ENCODE data around the gene IKZF2. TPM values are rescaled to one million over a fixed set of nuclear protein-coding genes. Genes with fewer than 3 reads are reported as not detected.

The IKZF2 gene
- total and polyA plus RNA-seq, 11 donors, result 0.84 to 8.0 (median 5.9) TPM

DNA sequence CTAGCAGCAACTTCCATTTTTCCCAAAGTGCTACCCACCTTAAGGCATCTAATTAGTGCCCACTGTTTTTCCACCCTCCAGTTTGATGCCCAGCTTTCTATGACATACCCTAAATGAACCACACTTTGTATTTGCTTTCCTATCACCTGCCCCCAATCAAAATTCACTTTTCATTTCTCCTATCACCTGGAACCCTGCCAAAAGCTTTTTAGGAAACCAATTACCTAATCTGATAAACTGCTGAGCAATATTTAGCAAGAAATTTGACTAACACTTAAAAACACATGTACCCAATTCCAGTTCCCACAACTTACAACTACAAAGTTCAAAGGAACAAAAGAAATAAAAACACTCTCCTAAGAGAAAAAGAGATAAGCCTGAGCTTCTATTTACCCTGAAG is 71.7 kb downstream of the IKZF2 start:
- H3K4me3 ChIP-seq, result no peak overlapping the region
- DNase-seq (no peak), ATAC-seq (no peak)
- TF ChIP-seq, protein P1, sequence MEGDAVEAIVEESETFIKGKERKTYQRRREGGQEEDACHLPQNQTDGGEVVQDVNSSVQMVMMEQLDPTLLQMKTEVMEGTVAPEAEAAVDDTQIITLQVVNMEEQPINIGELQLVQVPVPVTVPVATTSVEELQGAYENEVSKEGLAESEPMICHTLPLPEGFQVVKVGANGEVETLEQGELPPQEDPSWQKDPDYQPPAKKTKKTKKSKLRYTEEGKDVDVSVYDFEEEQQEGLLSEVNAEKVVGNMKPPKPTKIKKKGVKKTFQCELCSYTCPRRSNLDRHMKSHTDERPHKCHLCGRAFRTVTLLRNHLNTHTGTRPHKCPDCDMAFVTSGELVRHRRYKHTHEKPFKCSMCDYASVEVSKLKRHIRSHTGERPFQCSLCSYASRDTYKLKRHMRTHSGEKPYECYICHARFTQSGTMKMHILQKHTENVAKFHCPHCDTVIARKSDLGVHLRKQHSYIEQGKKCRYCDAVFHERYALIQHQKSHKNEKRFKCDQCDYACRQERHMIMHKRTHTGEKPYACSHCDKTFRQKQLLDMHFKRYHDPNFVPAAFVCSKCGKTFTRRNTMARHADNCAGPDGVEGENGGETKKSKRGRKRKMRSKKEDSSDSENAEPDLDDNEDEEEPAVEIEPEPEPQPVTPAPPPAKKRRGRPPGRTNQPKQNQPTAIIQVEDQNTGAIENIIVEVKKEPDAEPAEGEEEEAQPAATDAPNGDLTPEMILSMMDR (IDR thresholded peaks at IDR 0.05), result no peak
- TF ChIP-seq POLR2A (IDR thresholded peaks at IDR 0.05), result no peak
- intact Hi-C loops (cut with DNase I), result no loop called here
- peaks cover 0 to 5% (median 0%) of the 10 kb centered on the region in 12 donors for H3K4me1 ChIP-seq
- H3K9me3 ChIP-seq, result no peaks in the 10 kb centered on the region
- H3K36me3 ChIP-seq, result no peaks in the 10 kb centered on the region
- H3K27me3 ChIP-seq, result no peaks in the 10 kb centered on the region
- no peak overlapping the region for H3K27ac ChIP-seq

GRCh38 chr2:213078686-213079085 is 72.7 kb downstream of the IKZF2 start:
- Histone ChIP-seq H3K36me3 (no peaks in the 10 kb centered on the region), H3K4me3 (no peak overlapping the region), H3K9me3 (no peaks in the 10 kb centered on the region), H3K4me1 (peaks cover 0 to 5% (median 0%) of the 10 kb centered on the region in 12 donors), H3K27ac (no peak overlapping the region), H3K27me3 (no peaks in the 10 kb centered on the region)
- no peak for TF ChIP-seq POLR2A (IDR thresholded peaks at IDR 0.05)
- TF ChIP-seq, protein P1 (IDR thresholded peaks at IDR 0.05), result no peak
- 84 to 92% (median 90%) methylated on average over 1 of the region's 1 CpG for WGBS, 4 donors
- intact Hi-C loops (cut with DNase I), result no loop called here
- DNase-seq, result no peak
- no peak for ATAC-seq

DNA sequence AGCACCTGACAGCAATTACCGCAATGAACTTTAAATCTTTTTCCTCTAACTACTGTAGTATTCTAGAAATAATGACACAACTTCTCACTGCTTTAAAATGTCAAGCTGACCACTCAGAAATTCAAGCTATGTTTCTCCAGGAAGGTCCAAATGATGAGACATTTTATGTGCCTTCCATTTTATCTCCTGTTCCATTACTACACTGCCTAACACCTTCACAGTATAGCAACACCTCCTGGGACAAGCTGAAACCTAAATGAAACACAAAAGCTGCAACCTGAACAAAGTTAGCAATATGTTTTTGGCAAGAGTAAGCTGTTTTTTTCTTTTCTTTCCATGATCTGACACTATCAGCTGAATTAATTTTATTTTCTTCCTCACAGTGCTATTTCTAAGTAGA is 81.9 kb downstream of the IKZF2 start:
- no peak for ATAC-seq
- TF ChIP-seq, protein P1 (IDR thresholded peaks at IDR 0.05), result no peak
- no peak for TF ChIP-seq POLR2A (IDR thresholded peaks at IDR 0.05)
- no peak overlapping the region for H3K27ac ChIP-seq
- DNase-seq, result no peak
- intact Hi-C loops (cut with DNase I), result no loop called here
- 77 to 94% (median 81%) methylated on average over 1 of the region's 1 CpG for WGBS, 4 donors
- peaks cover 0 to 34% (median 8%) of the 10 kb centered on the region in 12 donors for H3K4me1 ChIP-seq
- no peaks in the 10 kb centered on the region for H3K36me3 ChIP-seq
- H3K9me3 ChIP-seq, result no peaks in the 10 kb centered on the region
- no peak overlapping the region for H3K4me3 ChIP-seq
- no peaks in the 10 kb centered on the region for H3K27me3 ChIP-seq

DNA sequence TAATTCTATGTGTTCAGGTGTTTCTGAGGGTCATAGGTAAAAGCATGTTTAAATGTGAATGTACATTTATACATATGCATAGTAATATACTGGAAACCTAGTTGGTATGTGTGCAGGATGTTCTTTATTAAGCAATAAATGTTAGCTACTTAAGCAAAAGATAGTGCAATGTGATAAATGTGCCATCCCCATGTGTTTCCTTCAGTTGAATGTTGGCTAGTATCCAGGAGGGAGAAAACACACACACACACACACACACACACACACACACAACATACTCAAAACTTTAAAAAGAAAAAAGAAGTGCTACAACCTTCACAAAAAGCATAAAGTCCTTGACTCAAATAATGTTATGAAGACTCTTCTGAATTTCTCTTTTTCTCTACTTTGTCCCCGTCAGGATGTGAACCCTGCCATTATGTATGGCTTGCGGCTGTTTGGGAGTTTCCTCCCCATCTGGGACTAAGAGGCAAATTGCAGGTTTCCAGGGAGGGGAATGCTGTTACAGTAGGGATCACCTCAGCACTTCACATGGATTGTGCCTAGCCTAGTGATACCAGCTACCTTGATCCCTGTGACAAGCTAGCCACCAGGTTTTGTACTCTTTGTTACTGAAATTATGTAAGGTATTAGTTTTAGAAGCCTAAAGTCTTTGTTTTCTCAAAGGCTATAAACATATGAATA is 82.6 kb downstream of the IKZF2 start:
- Histone ChIP-seq H3K27me3 (no peaks in the 10 kb centered on the region), H3K27ac (no peak overlapping the region), H3K4me1 (peaks cover 0 to 34% (median 8%) of the 10 kb centered on the region in 12 donors), H3K36me3 (no peaks in the 10 kb centered on the region), H3K9me3 (no peaks in the 10 kb centered on the region), H3K4me3 (no peak overlapping the region)
- WGBS, 4 donors, result 75 to 82% (median 78%) methylated on average over 2 of the region's 2 CpGs
- intact Hi-C loops (cut with DNase I), result no loop called here
- TF ChIP-seq POLR2A (IDR thresholded peaks at IDR 0.05), result no peak
- TF ChIP-seq, protein P1 (IDR thresholded peaks at IDR 0.05), result no peak
- DNase-seq (no peak), ATAC-seq (no peak)

Data from heart left ventricle (tissue), 16 donors.